HG03196 (cell line): Measurements from ENCODE around the gene IL32.
"Not testable (repeated sequence)": the region's sequence is repeated elsewhere in the genome, so short reads cannot be mapped to it uniquely, and the experiment has no call there.

Source experiments
- ATAC-seq: cut with Tn5 transposase; IDR thresholded peaks from one replicate; pipeline ENCODE4 v1.9.1; 2021; ENCODE audit not compliant: unreplicated experiment

The IL32 gene

DNA sequence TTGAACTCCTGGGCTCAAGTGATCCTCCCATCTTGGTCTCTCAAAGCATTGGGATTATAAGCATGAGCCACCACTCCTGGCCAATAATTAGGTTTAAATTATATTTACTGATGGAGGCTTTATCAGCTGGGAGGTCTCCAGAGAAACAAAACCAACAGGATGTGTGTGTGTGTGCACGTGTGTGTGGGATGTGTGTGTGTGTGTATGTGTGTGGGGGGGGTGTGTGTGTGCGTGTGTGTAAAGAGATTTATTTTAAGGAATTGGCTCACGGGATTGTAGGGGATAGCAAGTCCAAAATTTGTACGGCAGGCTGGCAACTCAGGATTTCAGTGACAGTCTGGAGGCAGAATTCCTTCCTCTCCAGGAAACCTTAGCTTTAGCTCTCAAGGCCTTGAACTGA is 14.4 kb upstream of the IL32 start:
- no peak for ATAC-seq

DNA sequence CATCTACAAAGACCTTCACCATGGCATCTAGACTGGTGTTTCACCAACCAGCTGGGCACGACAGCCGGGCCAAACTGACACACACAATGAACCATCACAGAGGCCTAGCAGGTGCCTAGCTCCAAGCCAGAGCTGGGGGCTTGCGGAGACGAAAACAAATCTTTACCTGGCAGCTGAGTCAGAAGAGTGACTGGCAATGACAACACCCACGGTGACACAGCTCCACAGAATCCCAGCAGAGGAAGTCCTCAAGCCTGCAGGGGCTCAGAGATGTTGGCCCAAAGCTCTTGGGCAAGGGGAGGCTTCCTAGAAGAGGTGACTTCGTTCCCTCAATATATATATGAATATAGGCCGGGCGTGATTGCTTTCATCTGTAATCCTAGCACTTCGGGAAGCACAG is 13.9 kb upstream of the IL32 start:
- ATAC-seq: no peak

DNA sequence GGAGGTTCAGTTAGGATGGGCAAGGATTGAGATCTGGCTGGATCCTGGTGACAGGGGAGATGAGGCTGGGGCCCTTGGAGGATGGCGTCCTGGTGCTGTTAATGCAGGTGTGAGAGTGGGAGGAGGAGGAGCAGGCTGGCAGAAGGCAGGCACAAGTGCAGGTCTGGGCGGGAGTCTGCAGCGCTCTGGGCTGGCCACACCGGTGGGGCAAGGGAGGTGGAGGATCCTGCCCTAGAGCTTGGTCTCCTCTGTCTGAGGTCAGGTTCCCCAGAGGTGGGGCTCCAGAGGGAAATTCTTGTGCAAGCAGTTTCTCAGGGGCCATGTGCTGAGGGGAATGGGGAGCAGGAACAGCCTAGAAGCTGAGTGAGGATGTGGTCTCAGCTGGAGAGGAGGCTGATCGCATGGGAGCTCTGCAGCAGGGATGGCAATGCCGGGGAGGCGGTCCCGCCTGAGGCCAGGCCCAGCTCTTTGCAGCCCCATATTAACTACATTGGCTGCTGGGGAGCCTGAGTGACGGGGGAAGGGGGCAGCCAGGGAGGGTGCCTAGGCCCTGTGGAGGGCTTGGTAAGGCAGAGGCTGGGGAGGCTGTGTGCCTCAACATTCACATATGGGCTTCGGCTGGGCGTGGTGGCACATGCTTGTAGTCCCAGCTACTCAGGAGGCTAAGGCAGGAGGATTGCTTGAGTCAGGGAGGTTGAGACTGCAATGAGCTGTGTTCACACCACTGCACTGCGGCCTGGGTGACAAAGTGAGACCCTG is 12.7 kb upstream of the IL32 start:
- ATAC-seq: not testable (repeated sequence)

DNA sequence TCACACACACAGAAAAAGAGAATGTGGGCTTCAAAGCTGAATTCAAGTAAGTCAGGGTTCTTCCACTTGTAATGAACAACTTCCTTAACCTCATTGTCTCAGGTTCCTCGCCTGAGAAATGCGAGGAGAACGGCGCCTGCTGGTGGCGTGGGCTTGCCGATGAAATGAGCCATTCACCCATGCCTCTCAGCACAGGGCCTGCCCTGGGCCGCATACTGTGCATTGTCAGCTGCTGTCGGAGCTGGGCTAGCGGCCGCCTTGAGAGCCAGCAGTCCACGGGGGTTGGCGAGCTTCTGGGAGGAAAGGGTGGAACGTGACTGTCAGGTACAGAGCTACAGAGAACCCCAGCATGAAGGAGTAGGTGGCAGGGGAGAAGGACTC is 12.1 kb upstream of the IL32 start:
- not testable (repeated sequence) for ATAC-seq

DNA sequence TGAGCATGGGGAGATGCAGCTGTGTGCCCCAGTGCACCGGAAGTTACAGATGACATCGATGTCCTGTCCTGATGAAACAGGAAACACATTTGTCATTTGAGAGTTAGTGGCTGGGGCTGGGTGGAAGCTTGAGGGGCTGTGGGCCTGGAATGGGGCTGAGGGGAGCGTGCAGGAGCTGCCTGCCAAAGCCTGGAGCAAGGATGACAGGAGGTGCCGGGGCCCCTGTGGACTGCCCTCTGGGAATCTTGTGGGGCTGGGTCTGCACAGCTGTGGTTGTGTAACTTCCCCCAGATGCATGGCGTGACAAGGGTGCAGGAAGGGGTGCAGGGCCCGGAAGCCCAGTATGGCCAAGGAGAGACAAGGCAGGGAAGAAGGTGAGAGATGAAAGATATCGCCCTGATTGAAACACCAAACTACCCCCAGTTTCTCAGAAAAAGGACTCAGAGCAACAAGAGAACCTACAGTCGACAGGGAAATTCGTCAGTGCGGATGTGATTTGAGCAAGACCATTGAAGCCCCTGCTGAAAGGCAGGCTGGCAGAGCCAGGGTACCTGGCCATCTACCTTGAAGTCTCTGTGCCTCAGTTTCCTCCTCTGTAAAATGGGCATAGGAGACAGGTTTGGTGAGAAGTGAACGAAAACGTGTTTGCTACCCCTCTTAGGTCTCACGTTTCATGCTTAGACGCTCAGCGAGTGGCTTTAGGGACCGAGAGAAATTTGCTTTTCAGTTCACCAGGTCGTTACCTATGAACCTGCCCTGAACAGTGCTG is 10.3 kb upstream of the IL32 start:
- ATAC-seq: no peak

DNA sequence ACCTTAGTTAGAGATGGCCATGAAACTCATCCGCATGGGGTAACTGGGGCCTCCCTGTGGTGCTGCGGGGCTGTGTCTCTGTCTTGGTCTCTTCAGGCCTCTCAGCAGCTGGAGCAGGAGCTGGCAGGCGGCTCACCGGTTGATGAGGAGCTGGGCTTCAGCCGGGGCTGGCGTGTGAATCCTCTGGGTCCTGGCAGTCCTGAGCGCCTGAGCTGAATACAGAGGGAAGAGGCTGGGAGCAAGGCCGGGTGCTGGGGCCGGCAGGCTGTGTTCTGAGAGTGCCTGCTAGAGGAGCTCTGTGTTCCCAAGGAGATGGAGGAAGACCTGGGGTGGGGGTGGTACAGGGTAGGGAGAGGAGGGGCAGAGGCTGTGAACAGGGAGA is 9.7 kb upstream of the IL32 start:
- not testable (repeated sequence) for ATAC-seq

DNA sequence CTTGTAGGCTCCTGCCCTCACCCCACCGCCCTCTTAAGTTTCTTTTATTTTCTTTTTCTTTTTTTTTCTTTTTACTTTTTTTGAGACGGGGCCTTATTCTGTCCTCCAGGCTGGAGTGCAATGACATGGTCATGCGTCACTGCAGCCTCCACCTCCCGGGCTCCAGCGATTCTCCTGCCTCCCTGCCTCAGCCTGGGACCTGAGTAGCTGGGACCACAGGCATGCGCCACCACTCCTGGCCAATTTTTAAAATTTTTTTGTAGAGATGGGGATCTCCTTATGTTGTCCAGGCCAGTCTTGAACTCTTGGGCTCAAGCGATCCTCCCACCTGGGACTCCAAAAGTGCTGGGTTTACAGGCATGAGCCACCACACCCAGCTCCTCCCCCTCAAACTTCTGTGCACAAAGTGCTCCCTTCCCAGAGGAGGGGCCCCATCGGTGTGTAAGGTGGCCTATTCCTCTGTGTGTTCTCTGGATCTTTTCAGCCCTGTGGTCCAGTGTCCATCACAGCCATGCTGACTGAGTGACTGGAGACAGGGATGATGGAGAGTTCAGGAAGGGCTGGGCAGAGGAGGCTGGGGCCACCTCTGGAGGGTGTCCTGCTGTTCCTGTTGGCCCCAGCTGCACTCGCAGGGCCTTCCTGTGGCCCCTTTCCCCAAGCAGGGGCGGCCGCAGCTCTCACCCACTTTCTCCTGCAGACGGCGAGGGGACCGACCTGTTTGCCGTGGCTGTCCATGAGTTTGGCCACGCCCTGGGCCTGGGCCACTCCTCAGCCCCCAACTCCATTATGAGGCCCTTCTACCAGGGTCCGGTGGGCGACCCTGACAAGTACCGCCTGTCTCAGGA is 8.9 kb upstream of the IL32 start:
- no peak for ATAC-seq

DNA sequence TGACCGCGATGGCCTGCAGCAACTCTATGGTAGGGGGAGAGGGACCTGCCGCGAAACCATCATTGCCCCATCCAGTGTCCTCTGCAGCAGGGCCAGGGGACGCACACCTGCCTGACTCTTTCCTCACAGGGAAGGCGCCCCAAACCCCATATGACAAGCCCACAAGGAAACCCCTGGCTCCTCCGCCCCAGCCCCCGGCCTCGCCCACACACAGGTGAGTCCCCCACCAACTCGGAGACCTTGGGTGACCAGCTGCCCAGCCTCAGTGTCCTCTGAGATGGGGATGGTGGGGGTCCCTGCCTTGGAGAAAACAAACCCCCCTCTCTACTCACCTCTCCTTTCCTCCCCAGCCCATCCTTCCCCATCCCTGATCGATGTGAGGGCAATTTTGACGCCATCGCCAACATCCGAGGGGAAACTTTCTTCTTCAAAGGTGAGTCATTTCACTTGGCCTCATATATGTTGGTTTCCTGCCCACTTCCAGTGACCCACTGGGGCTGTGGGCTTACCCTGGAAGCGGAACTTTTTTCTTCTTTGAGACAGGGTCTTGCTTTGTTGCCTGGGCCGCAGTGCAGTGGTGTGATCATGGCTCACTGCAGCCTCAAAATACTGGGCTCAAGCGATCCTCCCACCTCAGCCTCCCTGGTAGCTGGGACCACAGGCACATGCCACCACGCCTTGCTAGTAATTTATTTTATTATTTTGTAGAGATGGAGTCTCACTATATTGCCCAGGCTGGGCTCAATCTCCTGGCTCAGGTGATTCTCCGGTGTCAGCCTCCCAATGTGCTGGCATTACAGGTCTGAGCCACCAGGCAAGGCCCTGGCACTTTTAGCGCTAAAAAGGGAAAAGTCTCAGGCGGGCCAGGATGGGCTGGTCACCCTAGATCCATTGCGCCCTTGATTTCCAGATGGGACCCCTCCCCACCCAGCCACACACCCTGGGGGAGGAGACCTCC is 8.0 kb upstream of the IL32 start:
- ATAC-seq: no peak

DNA sequence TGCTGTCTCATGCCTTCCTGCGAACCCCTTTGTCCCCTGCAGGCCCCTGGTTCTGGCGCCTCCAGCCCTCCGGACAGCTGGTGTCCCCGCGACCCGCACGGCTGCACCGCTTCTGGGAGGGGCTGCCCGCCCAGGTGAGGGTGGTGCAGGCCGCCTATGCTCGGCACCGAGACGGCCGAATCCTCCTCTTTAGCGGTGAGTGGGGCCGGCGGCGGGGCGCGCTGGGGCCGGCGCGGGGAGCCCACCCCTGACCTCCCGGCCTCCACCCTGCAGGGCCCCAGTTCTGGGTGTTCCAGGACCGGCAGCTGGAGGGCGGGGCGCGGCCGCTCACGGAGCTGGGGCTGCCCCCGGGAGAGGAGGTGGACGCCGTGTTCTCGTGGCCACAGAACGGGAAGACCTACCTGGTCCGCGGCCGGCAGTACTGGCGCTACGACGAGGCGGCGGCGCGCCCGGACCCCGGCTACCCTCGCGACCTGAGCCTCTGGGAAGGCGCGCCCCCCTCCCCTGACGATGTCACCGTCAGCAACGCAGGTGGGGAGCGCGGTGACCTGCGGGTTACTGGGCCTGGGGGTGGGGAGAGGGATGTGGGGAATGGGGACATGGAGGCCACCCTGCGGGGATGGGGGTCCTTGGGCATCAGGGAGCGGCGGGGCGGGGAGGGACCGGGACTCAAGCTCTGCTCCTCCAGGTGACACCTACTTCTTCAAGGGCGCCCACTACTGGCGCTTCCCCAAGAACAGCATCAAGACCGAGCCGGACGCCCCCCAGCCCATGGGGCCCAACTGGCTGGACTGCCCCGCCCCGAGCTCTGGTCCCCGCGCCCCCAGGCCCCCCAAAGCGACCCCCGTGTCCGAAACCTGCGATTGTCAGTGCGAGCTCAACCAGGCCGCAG is 7.1 kb upstream of the IL32 start:
- no peak for ATAC-seq

DNA sequence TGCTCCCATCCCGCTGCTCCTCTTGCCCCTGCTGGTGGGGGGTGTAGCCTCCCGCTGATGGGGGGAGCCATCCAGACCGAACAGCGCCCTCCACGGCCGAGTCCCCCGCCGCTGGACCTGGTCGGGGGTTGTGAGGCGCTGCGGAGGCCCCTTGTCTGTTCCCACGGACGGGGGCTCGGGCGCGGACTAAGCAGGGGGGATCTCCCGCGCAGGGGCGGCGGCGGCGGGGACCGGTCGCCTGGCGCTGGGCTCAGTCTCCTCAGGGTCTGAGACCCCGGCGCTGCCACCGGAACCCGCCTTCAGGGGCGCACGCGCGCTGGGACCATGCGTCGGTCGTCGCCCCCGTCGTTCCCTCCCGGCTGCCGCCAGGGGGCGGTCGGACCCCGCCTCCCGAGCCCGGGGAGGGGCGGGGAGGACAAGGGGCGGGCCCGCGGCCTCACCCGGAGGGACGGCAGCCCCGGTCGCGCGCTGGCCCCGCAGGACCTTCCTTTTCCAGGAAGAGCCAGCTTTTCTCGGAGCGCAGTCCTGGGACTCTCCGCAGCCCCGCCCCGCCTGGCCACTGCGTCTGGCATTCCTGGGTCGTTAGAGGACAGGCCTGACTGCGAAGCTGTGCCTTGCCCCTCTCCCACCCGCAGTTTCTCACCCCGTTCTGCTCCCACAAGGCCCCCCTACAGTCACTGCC is 6.3 kb upstream of the IL32 start:
- peak; percentile 75 for ATAC-seq

DNA sequence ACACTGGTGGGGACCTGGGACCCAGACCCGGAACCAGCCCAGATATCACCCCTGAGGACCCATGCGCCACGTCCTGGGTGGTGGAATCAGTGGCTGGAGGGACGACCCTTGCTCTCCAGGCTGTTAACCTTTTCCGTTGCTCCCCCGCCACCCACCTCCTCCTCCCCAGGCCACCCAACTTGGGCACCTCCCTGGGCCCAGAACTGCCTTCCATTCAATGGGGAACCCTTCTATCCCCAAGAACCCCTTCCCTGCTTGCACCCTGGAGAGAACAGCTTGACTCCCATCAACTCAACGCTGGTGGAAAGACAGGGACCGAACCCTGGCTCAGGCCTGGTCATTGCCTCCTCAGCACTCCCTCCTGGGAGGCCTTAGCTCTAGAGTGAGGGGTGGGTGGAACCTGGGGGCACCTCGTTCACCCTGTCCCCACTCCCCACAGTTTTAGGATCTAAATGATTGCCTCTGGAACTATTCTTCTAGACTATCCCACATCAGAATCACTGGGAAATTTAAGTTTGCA is 5.7 kb upstream of the IL32 start:
- ATAC-seq: no peak

DNA sequence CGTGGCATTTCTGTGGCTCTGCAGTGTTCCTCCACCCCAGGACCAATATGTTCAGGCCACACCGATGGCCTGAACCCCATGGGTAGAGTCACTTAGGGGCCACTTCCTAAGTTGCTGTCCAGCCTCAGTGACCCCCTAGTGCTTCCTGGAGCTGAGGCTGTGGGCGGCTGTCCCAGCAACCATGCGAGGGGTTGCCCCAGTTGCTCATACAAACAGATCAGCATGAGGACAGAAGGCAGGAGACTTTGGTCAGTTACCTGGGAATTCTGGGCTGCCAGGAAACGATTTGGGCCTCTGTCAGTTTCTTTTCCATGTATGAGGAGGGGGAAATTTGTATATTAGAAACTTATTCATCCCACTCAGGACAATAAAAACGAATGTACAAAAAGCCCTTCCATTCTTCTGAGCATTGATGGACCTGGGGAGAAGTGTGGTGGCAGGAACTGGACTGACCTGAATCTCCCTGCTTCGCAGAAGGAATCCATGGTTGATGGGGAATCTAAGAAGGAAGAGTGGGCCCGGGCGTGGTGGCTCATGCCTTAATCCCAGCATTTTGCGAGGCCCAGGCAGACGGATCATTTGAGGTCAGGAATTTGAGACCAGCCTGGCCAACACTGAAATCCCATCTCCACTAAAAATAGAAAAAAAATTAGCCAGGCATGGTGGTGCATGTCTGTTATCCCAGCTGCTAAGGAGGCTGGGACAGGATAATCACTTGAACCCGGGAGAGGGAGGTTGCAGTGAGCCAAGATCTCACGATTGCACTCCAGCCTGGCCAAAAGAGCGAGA is 4.9 kb upstream of the IL32 start:
- ATAC-seq: no peak

DNA sequence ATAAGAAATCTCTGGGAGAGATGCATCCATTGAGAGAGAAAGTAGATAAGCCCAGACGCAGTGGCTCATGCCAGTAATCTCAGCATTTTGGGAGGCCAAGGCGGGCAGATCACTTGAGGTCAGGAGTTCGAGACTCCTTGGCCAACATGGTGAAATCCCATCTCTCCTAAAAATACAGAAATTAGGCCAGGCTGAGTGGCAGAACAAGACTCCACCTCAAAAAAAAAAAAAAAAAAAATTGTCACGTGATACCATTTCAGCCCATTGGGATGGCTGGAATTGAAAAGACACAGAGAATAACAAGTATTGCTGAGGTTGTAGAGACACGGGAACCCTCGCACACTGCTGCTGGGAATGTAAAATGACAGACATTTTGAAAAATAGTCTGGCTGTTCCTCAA is 2.9 kb upstream of the IL32 start:
- ATAC-seq: no peak

DNA sequence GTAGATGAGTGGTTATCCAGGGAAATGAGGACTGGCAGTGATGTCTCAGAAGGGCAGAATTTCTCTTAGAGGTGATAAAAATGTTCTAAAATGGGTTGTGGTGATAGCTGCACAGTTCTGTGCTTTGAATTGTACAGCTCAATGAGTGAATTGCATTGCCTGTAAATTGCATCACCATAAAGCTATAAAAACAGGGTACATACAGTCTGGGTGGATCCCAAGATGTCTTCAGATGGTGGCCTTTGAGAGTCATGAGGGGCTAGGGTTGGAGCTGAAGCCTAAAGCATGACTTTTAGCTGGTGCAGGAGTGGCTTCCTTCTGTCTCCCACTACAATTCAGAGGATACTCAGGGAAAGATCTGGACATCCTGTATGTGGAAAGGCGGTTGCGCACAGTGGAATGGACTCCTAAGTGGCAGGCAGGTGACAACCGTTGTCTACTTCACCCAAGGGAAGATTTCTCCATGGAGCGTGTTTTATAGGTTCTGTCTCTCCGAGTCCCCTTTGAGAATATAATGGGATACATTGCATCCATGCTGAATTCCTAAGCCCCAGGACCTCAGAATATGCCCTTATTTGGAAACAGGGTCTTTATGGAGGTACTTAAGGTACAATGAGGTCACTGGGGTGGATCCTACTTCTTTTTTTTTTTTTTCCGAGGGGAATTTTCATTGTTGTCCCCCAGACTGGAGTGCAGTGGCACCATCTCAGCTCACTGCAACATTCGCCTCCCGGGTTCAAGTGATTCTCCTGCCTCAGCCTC is 1.6 kb upstream of the IL32 start:
- ATAC-seq: no peak

DNA sequence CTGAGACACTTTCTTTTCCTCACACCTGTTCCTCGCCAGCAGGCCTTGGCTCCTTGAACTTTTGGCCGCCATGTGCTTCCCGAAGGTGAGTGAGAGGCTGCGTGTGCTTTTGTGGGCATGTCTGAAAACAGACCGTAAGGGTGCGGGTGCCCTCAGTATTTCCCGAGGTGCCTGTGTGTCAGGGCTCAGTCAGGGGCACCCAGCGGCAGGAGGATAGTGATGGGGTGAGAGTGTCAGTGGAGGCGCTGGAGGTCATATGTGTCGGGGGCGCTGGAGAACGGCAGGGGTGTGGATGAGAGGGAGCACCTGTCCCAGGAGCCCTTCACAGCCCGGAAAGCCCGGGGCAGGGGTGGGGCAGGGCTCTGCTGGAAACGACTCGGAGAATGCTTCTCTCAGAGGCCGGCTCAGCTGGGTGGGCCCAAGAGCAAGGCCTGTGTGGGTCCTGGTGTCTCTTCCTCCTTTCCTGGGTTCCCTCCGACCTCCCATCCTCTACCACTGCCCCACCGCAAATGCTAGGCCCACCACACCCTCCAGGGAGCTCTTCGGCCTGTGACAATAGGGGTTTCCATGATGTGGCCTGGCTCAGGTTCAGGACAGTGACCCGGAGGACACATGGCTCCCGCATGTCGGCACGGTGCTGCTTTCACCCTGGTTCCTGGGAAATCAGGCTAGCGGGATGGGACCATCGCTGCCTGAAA is 451 bp downstream of the IL32 start:
- ATAC-seq: no peak

DNA sequence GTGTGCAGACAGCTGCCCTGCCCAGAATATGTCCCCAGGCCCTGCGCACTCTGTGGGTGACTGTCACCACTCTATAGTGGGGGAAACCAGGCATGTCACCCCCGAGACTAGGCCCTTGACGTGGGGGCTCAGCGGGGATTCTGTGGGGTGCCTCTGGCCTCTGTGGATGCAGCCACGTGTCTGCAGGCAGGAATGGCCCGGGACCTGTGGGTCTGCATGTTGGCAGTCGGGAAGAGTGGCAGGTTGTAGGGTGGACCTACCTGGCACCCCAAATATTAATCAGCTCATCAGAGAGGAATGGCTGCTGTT is 954 bp downstream of the IL32 start:
- no peak for ATAC-seq

DNA sequence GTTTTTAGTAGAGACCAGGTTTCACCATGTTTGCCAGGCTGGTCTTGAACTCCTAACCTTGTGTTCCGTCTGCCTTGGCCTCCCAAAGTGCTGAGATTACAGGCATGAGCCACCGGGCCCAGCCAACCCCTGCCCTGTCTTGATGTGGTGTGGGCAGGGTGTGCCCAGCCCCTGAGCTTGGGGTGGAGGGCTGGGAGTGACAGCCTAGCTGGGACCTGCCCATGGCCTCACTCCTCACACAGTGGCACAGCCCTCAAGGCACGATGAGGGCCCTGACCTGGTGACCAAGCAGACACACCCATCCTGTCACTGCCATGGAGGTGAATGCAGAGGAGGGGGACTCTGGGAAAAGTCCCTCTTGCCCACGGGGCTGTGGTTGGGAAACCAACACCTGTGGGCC is 3.0 kb downstream of the IL32 start:
- ATAC-seq: no peak
